ENCODE measurements around the gene GIMAP2.
"Not testable (repeated sequence)": the region's sequence is repeated elsewhere in the genome, so short reads cannot be mapped to it uniquely, and the experiment has no call there.

GRCh38 chr7:150662821-150663220, 22.7 kb upstream of the GIMAP2 start:
- TF ChIP-seq, protein P1, sequence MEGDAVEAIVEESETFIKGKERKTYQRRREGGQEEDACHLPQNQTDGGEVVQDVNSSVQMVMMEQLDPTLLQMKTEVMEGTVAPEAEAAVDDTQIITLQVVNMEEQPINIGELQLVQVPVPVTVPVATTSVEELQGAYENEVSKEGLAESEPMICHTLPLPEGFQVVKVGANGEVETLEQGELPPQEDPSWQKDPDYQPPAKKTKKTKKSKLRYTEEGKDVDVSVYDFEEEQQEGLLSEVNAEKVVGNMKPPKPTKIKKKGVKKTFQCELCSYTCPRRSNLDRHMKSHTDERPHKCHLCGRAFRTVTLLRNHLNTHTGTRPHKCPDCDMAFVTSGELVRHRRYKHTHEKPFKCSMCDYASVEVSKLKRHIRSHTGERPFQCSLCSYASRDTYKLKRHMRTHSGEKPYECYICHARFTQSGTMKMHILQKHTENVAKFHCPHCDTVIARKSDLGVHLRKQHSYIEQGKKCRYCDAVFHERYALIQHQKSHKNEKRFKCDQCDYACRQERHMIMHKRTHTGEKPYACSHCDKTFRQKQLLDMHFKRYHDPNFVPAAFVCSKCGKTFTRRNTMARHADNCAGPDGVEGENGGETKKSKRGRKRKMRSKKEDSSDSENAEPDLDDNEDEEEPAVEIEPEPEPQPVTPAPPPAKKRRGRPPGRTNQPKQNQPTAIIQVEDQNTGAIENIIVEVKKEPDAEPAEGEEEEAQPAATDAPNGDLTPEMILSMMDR (IDR thresholded peaks at IDR 0.05) = not testable (repeated sequence)
- not testable (repeated sequence) for TF ChIP-seq POLR2A (IDR thresholded peaks at IDR 0.05)
